ENCODE measurements around the gene GALNT12.

Gene GALNT12

DNA sequence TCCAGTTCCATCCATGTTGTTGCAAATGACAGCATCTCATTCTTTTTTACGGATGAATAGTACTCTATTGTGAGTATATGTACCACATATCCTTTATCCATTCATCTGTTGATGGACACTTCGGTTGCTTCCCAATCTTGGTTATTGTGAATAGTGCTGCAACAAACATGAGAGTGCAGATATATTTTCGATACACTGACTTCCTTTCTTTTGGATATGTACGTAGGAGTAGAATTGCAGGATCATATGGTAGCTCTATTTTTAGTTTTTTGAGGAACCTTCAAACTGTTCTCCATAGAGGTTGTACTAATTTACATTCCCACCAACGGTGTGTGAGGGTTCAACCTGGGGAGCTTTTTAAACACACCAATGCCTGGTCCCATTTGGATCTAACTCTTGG is 22.3 kb downstream of the GALNT12 start:
- Histone ChIP-seq H3K4me1 (ENCODE audit: low read length) (no peaks in the 10 kb centered on the region), H3K27ac (ENCODE audit: low read length) (no peak overlapping the region), H2AFZ (ENCODE audit: low read depth, low read length) (no peak overlapping the region), H3K9ac (ENCODE audit: low read length) (no peak overlapping the region), H3K79me2 (ENCODE audit: low read length) (no peaks in the 10 kb centered on the region), H4K20me1 (ENCODE audit: insufficient read depth, low read length) (no peaks in the 10 kb centered on the region), H3K4me2 (ENCODE audit: low read length) (no peak overlapping the region), H3K9me3 (ENCODE audit: insufficient read depth, low read length) (no peaks in the 10 kb centered on the region), H3K27me3 (ENCODE audit: low read depth, low read length) (no peaks in the 10 kb centered on the region), H3K4me3 (ENCODE audit: low read length) (no peak overlapping the region), H3K36me3 (replicated peaks; ENCODE audit: low read depth, low read length) (no peaks in the 10 kb centered on the region)
- TF ChIP-seq CTCF (IDR thresholded peaks at IDR 0.05; ENCODE audit: low read depth, low read length) (no peak), EZH2phosphoT487 (IDR thresholded peaks at IDR 0.05; ENCODE audit: low read depth) (no peak)

DNA sequence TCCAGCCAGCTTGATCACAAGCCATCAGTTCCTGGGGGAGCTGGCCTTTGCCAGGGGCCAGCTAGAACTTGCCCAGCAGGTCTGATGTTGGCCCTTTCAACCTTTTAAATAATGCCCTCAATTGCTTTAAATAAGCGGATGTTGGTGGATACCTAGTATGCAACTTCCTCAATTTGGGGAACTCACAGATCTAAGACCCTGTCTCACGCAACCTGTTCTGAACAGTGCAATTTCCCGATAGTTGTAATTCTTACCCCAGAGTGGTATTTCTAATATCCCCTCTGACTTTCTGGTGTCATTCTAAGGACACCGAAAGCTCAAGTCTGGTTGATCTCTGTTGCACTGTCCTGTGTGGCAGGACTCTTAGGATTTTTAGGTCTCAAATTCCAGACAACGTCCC is 23.1 kb downstream of the GALNT12 start:
- H2AFZ ChIP-seq (ENCODE audit: low read depth, low read length) = no peak overlapping the region
- no peak overlapping the region for H3K9ac ChIP-seq (ENCODE audit: low read length)
- H3K4me1 ChIP-seq (ENCODE audit: low read length) = peaks cover 5% of the 10 kb centered on the region
- TF ChIP-seq EZH2phosphoT487 (IDR thresholded peaks at IDR 0.05; ENCODE audit: low read depth) = no peak
- no peak for TF ChIP-seq CTCF (IDR thresholded peaks at IDR 0.05; ENCODE audit: low read depth, low read length)
- no peaks in the 10 kb centered on the region for H3K79me2 ChIP-seq (ENCODE audit: low read length)
- H3K4me3 ChIP-seq (ENCODE audit: low read length) = no peak overlapping the region
- H3K4me2 ChIP-seq (ENCODE audit: low read length) = no peak overlapping the region
- no peak overlapping the region for H3K27ac ChIP-seq (ENCODE audit: low read length)
- H3K9me3 ChIP-seq (ENCODE audit: insufficient read depth, low read length) = no peaks in the 10 kb centered on the region
- no peaks in the 10 kb centered on the region for H4K20me1 ChIP-seq (ENCODE audit: insufficient read depth, low read length)
- H3K36me3 ChIP-seq (replicated peaks; ENCODE audit: low read depth, low read length) = no peaks in the 10 kb centered on the region
- H3K27me3 ChIP-seq (ENCODE audit: low read depth, low read length) = no peaks in the 10 kb centered on the region

DNA sequence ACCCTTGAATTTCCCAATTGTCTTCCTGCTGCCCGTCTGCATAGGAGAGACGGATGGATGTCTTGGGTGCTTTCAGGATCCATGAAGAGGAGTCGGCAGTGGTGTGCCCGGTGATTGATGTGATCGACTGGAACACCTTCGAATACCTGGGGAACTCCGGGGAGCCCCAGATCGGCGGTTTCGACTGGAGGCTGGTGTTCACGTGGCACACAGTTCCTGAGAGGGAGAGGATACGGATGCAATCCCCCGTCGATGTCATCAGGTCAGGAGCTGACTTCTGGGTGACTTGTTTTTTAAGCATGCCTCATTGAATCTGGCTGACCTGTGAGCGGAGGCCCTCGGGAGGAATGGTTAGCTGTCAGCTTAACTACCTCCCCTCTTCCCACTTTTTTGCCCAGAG is 24.2 kb downstream of the GALNT12 start:
- Histone ChIP-seq H3K79me2 (ENCODE audit: low read length) (no peaks in the 10 kb centered on the region), H3K9me3 (ENCODE audit: insufficient read depth, low read length) (no peaks in the 10 kb centered on the region), H3K27me3 (ENCODE audit: low read depth, low read length) (no peaks in the 10 kb centered on the region), H3K36me3 (replicated peaks; ENCODE audit: low read depth, low read length) (no peaks in the 10 kb centered on the region), H3K9ac (ENCODE audit: low read length) (no peak overlapping the region), H3K4me1 (ENCODE audit: low read length) (peaks cover 5% of the 10 kb centered on the region), H3K4me2 (ENCODE audit: low read length) (no peak overlapping the region), H4K20me1 (ENCODE audit: insufficient read depth, low read length) (no peaks in the 10 kb centered on the region), H3K4me3 (ENCODE audit: low read length) (no peak overlapping the region), H2AFZ (ENCODE audit: low read depth, low read length) (no peak overlapping the region), H3K27ac (ENCODE audit: low read length) (no peak overlapping the region)
- TF ChIP-seq CTCF (IDR thresholded peaks at IDR 0.05; ENCODE audit: low read depth, low read length) (no peak), EZH2phosphoT487 (IDR thresholded peaks at IDR 0.05; ENCODE audit: low read depth) (no peak)

DNA sequence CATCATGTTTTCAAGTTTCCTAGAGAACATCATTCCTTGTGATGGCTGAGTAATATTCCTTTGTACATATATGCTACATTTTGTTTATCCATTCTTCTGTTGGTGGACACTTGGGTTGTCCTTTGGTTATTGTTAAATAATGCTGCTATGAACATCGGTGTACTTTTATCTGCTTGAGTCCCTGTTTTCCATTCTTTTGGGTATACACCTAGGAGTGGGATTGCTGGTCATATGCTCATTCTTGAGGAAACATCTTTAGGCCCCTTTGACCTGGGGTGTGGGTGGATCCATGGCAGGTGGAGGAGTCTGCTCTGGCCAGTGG is 25.3 kb downstream of the GALNT12 start:
- H3K4me3 ChIP-seq (ENCODE audit: low read length) = no peak overlapping the region
- H3K79me2 ChIP-seq (ENCODE audit: low read length) = no peaks in the 10 kb centered on the region
- H2AFZ ChIP-seq (ENCODE audit: low read depth, low read length) = no peak overlapping the region
- no peak overlapping the region for H3K4me2 ChIP-seq (ENCODE audit: low read length)
- no peaks in the 10 kb centered on the region for H4K20me1 ChIP-seq (ENCODE audit: insufficient read depth, low read length)
- H3K27ac ChIP-seq (ENCODE audit: low read length) = no peak overlapping the region
- H3K27me3 ChIP-seq (ENCODE audit: low read depth, low read length) = no peaks in the 10 kb centered on the region
- H3K9me3 ChIP-seq (ENCODE audit: insufficient read depth, low read length) = no peaks in the 10 kb centered on the region
- TF ChIP-seq CTCF (IDR thresholded peaks at IDR 0.05; ENCODE audit: low read depth, low read length) (no peak), EZH2phosphoT487 (IDR thresholded peaks at IDR 0.05; ENCODE audit: low read depth) (no peak)
- no peaks in the 10 kb centered on the region for H3K36me3 ChIP-seq (replicated peaks; ENCODE audit: low read depth, low read length)
- peaks cover 5% of the 10 kb centered on the region for H3K4me1 ChIP-seq (ENCODE audit: low read length)
- no peak overlapping the region for H3K9ac ChIP-seq (ENCODE audit: low read length)
